Peyer's patch (tissue), 4 donors: ENCODE results near the gene SLC12A6. TPM values are rescaled to one million over a fixed set of nuclear protein-coding genes. Genes with fewer than 3 reads are reported as not detected.

ENCODE experiments used
- DNase-seq, 3 donors: peaks; one replicate each; pipeline ENCODE4 v3.0.0-alpha.2; 2017 to 2019
- H3K27ac ChIP-seq, 4 donors: fragments of 200-600 bp; sonication (generic); one replicate each; pipeline ENCODE4 v1.5.1; 2016 to 2019
- H3K27me3 ChIP-seq, 2 donors: fragments of 200-600 bp; sonication (generic); one replicate each; pipeline ENCODE4 v1.5.1; 2019
- H3K36me3 ChIP-seq, 3 donors: fragments of 200-600 bp; sonication (generic); one replicate each; pipeline ENCODE4 v1.5.1; 2016 to 2019
- H3K4me1 ChIP-seq, 4 donors: fragments of 200-600 bp; sonication (generic); one replicate each; pipeline ENCODE4 v1.5.1; 2016 to 2019
- H3K4me3 ChIP-seq, 4 donors: fragments of 200-600 bp; sonication (generic); 1 replicate in 3 of 4; 2 replicates in 1 of 4; pipeline ENCODE4 v1.5.1; 2016 to 2019; ENCODE audit warnings: mild to moderate bottlenecking in 1 of 4
- H3K9me3 ChIP-seq, 4 donors: fragments of 200-600 bp; sonication (generic); one replicate each; pipeline ENCODE4 v1.5.1; 2016 to 2019; ENCODE audit warnings: mild to moderate bottlenecking in 1 of 4
- CTCF ChIP-seq, 6 experiments: fragments of 450-650 bp in 4 of 6; fragments of 200-600 bp in 2 of 6; sonication (generic) in 1 of 6; IDR thresholded peaks; one replicate each; pipeline ENCODE4 v1.5.1; 2017 to 2019; ENCODE audit warnings: antibody characterized with exemption in 6 of 6, mild to moderate bottlenecking in 3 of 6, moderate library complexity in 1 of 6
- POLR2A ChIP-seq, 2 donors: fragments of 450-650 bp; IDR thresholded peaks; one replicate each; pipeline ENCODE4 v1.5.1; 2017; ENCODE audit warnings: antibody characterized with exemption in 2 of 2, mild to moderate bottlenecking in 2 of 2, moderate library complexity in 2 of 2
- total RNA-seq, 4 donors: library from RNA; depleted of rRNA; stranded (reverse); fragments of >200 nt; gene quantifications; one replicate each; pipeline ENCODE4 v1.1.0, GENCODE V29; 2016

SLC12A6 gene
- total RNA-seq, 4 donors from 2014 or later = 48.7 to 111 (median 54.1) TPM

GRCh38 chr15:34365091-34365825 is 27.7 kb upstream of the SLC12A6 start:
- Histone ChIP-seq H3K27me3 (no peaks in the 10 kb centered on the region), H3K36me3 (peaks cover 0 to 34% (median 0%) of the 10 kb centered on the region in 3 donors), H3K4me1 (peaks cover 0 to 54% (median 8%) of the 10 kb centered on the region in 4 donors), H3K9me3 (no peaks in the 10 kb centered on the region), H3K4me3 (peak overlapping the region in 3 of 4 donors; percentile 81 to 95 (median 82)), H3K27ac (peak overlapping the region; percentile 93 to 99 (median 98))
- DNase-seq = no peak
- TF ChIP-seq POLR2A (IDR thresholded peaks at IDR 0.05) (no peak), CTCF (IDR thresholded peaks at IDR 0.05) (no peak)

GRCh38 chr15:34364041-34364440 is 26.5 kb upstream of the SLC12A6 start:
- Histone ChIP-seq H3K9me3 (no peaks in the 10 kb centered on the region), H3K27me3 (no peaks in the 10 kb centered on the region), H3K27ac (peak overlapping the region in 2 of 4 donors; percentile 76 to 89), H3K4me3 (no peak overlapping the region), H3K36me3 (peaks cover 0 to 47% (median 0%) of the 10 kb centered on the region in 3 donors), H3K4me1 (peaks cover 0 to 65% (median 10%) of the 10 kb centered on the region in 4 donors)
- no peak for TF ChIP-seq CTCF (IDR thresholded peaks at IDR 0.05)
- TF ChIP-seq POLR2A (IDR thresholded peaks at IDR 0.05) = no peak
- no peak for DNase-seq

GRCh38 chr15:34362047-34362773 is 24.6 kb upstream of the SLC12A6 start:
- Histone ChIP-seq H3K27me3 (no peaks in the 10 kb centered on the region), H3K27ac (peak overlapping the region in 3 of 4 donors; percentile 76 to 93 (median 89)), H3K4me1 (peaks cover 0 to 58% (median 9%) of the 10 kb centered on the region in 4 donors), H3K9me3 (no peaks in the 10 kb centered on the region), H3K4me3 (peak overlapping the region in 2 of 4 donors; percentile 30 to 32), H3K36me3 (peaks cover 0 to 65% (median 0%) of the 10 kb centered on the region in 3 donors)
- TF ChIP-seq CTCF (IDR thresholded peaks at IDR 0.05) = peak in 2 of 6 experiments; percentile 9 to 15
- TF ChIP-seq POLR2A (IDR thresholded peaks at IDR 0.05) = peak; percentile 41 to 81
- DNase-seq = peak in 2 of 3 donors; percentile 86 to 87

- Histone ChIP-seq H3K9me3 (no peaks in the 10 kb centered on the region), H3K36me3 (peaks cover 0 to 74% (median 0%) of the 10 kb centered on the region in 3 donors), H3K4me1 (peaks cover 0 to 57% (median 9%) of the 10 kb centered on the region in 4 donors), H3K27ac (peak overlapping the region in 3 of 4 donors; percentile 32 to 89 (median 76)), H3K4me3 (peak overlapping the region in 1 of 4 donors; percentile 32), H3K27me3 (no peaks in the 10 kb centered on the region)
- no peak for DNase-seq
- no peak for TF ChIP-seq POLR2A (IDR thresholded peaks at IDR 0.05)
- no peak for TF ChIP-seq CTCF (IDR thresholded peaks at IDR 0.05)
Measured at GRCh38 chr15:34361278-34361677, 23.7 kb upstream of the SLC12A6 start.

- Histone ChIP-seq H3K27me3 (no peaks in the 10 kb centered on the region), H3K4me1 (peaks cover 0 to 47% (median 4%) of the 10 kb centered on the region in 4 donors), H3K27ac (peak overlapping the region in 2 of 4 donors; percentile 65 to 80), H3K36me3 (peaks cover 0 to 84% (median 0%) of the 10 kb centered on the region in 3 donors), H3K9me3 (no peaks in the 10 kb centered on the region), H3K4me3 (no peak overlapping the region)
- no peak for DNase-seq
- TF ChIP-seq POLR2A (IDR thresholded peaks at IDR 0.05) (no peak), CTCF (IDR thresholded peaks at IDR 0.05) (no peak)
Measured at GRCh38 chr15:34360298-34360697, 22.7 kb upstream of the SLC12A6 start.
